ENCODE measurements around the gene SMIM29.

DNA sequence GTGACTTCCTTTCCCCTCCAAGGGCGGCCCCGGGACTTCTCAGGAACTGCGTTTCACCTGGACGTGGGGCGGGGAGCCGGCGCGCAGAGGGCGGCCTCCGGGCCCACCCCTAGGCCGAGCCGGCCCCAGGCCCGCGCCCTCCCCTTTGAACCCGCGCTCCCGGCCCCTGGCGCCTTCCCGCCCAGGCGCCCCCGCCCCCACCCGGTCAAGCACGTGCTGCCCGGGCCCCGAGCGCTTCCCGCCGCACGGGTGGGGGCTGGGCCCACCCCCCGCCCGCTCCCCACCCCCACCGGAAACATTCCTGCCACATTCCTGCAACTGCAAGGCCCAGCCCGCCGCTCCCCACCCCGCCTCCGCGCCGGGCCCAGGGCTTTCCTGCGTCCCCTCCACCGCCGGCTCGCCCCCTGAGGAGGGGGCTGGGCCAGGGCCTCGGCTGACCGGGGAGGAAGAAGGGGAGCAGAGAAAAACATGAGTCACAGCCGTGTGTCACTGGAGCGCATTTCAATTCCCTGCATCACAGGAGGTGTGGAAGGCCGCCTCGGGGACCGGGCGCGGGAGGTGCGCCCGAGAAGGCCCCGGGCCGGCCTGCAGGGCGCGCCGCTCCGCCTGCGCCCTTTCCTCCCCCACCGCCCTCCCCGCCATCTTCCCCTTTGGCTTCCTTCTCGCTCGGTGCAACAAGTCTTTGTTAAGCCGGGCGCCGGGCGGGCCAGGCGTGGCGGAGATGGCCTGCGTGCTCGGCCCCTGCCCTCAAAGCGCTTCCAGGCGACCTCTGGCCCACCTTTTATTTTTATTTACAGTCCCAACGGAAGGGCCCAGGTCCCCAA is 13.3 kb downstream of the SMIM29 start:
- TF ChIP-seq, protein P1, sequence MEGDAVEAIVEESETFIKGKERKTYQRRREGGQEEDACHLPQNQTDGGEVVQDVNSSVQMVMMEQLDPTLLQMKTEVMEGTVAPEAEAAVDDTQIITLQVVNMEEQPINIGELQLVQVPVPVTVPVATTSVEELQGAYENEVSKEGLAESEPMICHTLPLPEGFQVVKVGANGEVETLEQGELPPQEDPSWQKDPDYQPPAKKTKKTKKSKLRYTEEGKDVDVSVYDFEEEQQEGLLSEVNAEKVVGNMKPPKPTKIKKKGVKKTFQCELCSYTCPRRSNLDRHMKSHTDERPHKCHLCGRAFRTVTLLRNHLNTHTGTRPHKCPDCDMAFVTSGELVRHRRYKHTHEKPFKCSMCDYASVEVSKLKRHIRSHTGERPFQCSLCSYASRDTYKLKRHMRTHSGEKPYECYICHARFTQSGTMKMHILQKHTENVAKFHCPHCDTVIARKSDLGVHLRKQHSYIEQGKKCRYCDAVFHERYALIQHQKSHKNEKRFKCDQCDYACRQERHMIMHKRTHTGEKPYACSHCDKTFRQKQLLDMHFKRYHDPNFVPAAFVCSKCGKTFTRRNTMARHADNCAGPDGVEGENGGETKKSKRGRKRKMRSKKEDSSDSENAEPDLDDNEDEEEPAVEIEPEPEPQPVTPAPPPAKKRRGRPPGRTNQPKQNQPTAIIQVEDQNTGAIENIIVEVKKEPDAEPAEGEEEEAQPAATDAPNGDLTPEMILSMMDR (IDR thresholded peaks at IDR 0.05; ENCODE audit: insufficient read depth, low read length), result no peak
- no peak for TF ChIP-seq GABPA (IDR thresholded peaks at IDR 0.05; ENCODE audit: low read depth)
- TF ChIP-seq POLR2AphosphoS5 (IDR thresholded peaks at IDR 0.05; ENCODE audit: low read depth), result no peak
- TF ChIP-seq, protein P2, sequence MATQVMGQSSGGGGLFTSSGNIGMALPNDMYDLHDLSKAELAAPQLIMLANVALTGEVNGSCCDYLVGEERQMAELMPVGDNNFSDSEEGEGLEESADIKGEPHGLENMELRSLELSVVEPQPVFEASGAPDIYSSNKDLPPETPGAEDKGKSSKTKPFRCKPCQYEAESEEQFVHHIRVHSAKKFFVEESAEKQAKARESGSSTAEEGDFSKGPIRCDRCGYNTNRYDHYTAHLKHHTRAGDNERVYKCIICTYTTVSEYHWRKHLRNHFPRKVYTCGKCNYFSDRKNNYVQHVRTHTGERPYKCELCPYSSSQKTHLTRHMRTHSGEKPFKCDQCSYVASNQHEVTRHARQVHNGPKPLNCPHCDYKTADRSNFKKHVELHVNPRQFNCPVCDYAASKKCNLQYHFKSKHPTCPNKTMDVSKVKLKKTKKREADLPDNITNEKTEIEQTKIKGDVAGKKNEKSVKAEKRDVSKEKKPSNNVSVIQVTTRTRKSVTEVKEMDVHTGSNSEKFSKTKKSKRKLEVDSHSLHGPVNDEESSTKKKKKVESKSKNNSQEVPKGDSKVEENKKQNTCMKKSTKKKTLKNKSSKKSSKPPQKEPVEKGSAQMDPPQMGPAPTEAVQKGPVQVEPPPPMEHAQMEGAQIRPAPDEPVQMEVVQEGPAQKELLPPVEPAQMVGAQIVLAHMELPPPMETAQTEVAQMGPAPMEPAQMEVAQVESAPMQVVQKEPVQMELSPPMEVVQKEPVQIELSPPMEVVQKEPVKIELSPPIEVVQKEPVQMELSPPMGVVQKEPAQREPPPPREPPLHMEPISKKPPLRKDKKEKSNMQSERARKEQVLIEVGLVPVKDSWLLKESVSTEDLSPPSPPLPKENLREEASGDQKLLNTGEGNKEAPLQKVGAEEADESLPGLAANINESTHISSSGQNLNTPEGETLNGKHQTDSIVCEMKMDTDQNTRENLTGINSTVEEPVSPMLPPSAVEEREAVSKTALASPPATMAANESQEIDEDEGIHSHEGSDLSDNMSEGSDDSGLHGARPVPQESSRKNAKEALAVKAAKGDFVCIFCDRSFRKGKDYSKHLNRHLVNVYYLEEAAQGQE (IDR thresholded peaks at IDR 0.05; ENCODE audit: insufficient replicate concordance, low read depth), result no peak
- TF ChIP-seq SPI1 (IDR thresholded peaks at IDR 0.05; ENCODE audit: borderline replicate concordance, low read depth), result no peak

All from HL-60 (cell line).